MM.1S (cell line): ENCODE data around the gene CHST15.

Experiments
- DNase-seq: peaks from one replicate; pipeline ENCODE4 v3.0.0-alpha.2; 2015
- H2AFZ ChIP-seq: fragments of 300-600 bp; sonication (generic); 2 replicates; pipeline ENCODE4 v1.6.0; 2016; ENCODE audit warnings: antibody characterized with exemption, low read length
- H3F3A ChIP-seq: fragments of 300-600 bp; sonication (generic); 2 replicates; pipeline ENCODE4 v1.6.1; 2016; ENCODE audit warnings: mild to moderate bottlenecking, antibody characterized with exemption, low read length, moderate library complexity, mixed read lengths; ENCODE audit not compliant: insufficient read depth
- H3K27ac ChIP-seq: fragments of 300-600 bp; sonication (generic); 2 replicates; pipeline ENCODE4 v1.5.1; 2016; ENCODE audit warnings: mild to moderate bottlenecking, low read length
- H3K27me3 ChIP-seq: fragments of 300-600 bp; sonication (generic); replicated peaks from 2 replicates; pipeline ENCODE4 v1.6.0; 2016; ENCODE audit warnings: low read length; ENCODE audit not compliant: insufficient read depth
- H3K36me3 ChIP-seq: fragments of 300-600 bp; sonication (generic); replicated peaks from 2 replicates; pipeline ENCODE4 v1.6.1; 2016; ENCODE audit warnings: mild to moderate bottlenecking, low read length, mixed read lengths; ENCODE audit not compliant: insufficient read depth
- H3K4me1 ChIP-seq: fragments of 300-600 bp; sonication (generic); 2 replicates; pipeline ENCODE4 v1.6.1; 2016; ENCODE audit warnings: low read length, mixed read lengths
- H3K4me2 ChIP-seq: fragments of 300-600 bp; sonication (generic); 2 replicates; pipeline ENCODE4 v1.6.0; 2016; ENCODE audit warnings: low read depth, low read length
- H3K4me3 ChIP-seq: fragments of 300-600 bp; sonication (generic); 2 replicates; pipeline ENCODE4 v1.5.1; 2016; ENCODE audit warnings: low read length, mixed read lengths
- H3K79me2 ChIP-seq: fragments of 300-600 bp; sonication (generic); 2 replicates; pipeline ENCODE4 v1.6.1; 2016; ENCODE audit warnings: mixed run types, low read length, mixed read lengths
- H3K9ac ChIP-seq: fragments of 300-600 bp; sonication (generic); 2 replicates; pipeline ENCODE4 v1.6.1; 2016; ENCODE audit warnings: low read length, mixed read lengths
- H3K9me2 ChIP-seq: fragments of 300-600 bp; sonication (generic); replicated peaks from 2 replicates; pipeline ENCODE4 v1.6.1; 2016; ENCODE audit warnings: mild to moderate bottlenecking, low read length, mixed read lengths; ENCODE audit not compliant: insufficient read depth
- H3K9me3 ChIP-seq: fragments of 300-600 bp; sonication (generic); replicated peaks from 2 replicates; pipeline ENCODE4 v1.6.1; 2016; ENCODE audit warnings: mild to moderate bottlenecking, low read length, mixed read lengths; ENCODE audit not compliant: insufficient read depth
- H4K20me1 ChIP-seq: fragments of 300-600 bp; sonication (generic); 2 replicates; pipeline ENCODE4 v1.6.1; 2016; ENCODE audit warnings: mild to moderate bottlenecking, low read length, moderate library complexity, mixed read lengths; ENCODE audit not compliant: insufficient read depth
- EZH2 ChIP-seq: fragments of 300-600 bp; sonication (generic); optimal IDR thresholded peaks from 2 replicates; pipeline ENCODE3; 2017; ENCODE audit warnings: low read depth, mild to moderate bottlenecking, antibody characterized with exemption, low read length, mixed read lengths
- EZH2phosphoT487 ChIP-seq: fragments of 300-600 bp; sonication (generic); IDR thresholded peaks from 2 replicates; pipeline ENCODE4 v1.6.1; 2018; ENCODE audit warnings: antibody characterized with exemption, low read length
- TF ChIP-seq, protein P1 (sequence below): fragments of 300-600 bp; sonication (generic); IDR thresholded peaks from 2 replicates; pipeline ENCODE4 v1.5.1; 2016; ENCODE audit warnings: antibody characterized with exemption, low read length, mixed read lengths

Gene CHST15, protein sequence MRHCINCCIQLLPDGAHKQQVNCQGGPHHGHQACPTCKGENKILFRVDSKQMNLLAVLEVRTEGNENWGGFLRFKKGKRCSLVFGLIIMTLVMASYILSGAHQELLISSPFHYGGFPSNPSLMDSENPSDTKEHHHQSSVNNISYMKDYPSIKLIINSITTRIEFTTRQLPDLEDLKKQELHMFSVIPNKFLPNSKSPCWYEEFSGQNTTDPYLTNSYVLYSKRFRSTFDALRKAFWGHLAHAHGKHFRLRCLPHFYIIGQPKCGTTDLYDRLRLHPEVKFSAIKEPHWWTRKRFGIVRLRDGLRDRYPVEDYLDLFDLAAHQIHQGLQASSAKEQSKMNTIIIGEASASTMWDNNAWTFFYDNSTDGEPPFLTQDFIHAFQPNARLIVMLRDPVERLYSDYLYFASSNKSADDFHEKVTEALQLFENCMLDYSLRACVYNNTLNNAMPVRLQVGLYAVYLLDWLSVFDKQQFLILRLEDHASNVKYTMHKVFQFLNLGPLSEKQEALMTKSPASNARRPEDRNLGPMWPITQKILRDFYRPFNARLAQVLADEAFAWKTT

DNA sequence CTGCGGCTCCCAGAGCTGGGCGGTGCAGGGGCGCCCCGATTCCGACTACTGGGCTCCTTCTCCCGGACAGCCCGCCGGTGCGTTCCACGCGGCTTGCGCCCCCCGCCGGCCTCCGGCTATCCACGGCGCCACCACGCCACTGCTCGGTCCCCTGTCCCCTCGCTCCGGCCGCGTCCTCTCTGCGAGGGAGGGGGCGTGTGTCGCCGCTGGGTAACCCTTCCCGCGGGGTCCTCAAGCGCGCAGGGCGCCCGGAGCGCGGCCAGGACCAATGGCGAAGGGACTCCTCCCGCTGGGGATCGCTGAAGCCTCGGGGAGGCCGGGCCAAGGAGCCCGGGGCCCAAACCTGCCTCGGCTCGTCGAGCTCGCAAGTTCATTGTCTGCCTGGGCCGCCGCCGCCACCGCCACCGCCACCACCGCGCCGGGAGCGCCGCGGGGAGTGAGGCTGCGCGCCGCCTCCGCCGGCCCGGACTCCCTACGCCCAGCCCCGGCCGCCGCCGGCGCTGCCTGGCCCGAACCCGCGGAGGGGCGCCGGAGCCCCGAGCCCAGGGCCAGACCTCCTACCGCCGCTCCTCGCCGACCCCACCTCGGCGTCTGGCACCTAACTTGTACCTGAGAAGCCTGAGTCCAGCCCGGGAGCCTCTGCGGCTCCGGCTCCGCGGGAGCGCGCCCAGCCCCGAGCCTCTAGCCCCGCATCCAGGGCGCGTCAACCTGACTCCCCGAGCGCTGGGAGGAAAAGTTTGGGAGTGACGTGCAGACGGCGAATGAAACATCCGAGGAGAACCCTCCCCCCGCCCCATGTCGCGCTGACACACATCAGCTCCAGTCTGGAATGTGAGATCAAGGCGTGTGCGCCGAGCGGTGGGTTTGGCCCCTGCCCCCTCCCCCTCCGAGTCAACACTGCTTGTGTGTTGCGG is at the start of gene CHST15:
CHST15 (minus strand) TSS at position 739 of the 914 bp plus-strand sequence. CDS start 47,386 bp downstream, outside the sequence.
- Histone ChIP-seq H3K36me3 (no peaks in the 10 kb centered on the region), H3K4me1 (peaks cover 36% of the 10 kb centered on the region), H3K79me2 (peaks cover 59% of the 10 kb centered on the region), H3K27me3 (no peaks in the 10 kb centered on the region), H4K20me1 (no peaks in the 10 kb centered on the region), H2AFZ (peak within 1 kb of the TSS; percentile 57), H3K9me2 (no peaks in the 10 kb centered on the region), H3K4me3 (peak within 1 kb of the TSS; percentile 95), H3F3A (peaks cover 55% of the 10 kb centered on the region), H3K9me3 (no peaks in the 10 kb centered on the region), H3K4me2 (peak within 1 kb of the TSS; percentile 85), H3K27ac (peak within 1 kb of the TSS; percentile 86), H3K9ac (peak within 1 kb of the TSS; percentile 91)
- peak; percentile 86 for DNase-seq
- TF ChIP-seq, protein P1, sequence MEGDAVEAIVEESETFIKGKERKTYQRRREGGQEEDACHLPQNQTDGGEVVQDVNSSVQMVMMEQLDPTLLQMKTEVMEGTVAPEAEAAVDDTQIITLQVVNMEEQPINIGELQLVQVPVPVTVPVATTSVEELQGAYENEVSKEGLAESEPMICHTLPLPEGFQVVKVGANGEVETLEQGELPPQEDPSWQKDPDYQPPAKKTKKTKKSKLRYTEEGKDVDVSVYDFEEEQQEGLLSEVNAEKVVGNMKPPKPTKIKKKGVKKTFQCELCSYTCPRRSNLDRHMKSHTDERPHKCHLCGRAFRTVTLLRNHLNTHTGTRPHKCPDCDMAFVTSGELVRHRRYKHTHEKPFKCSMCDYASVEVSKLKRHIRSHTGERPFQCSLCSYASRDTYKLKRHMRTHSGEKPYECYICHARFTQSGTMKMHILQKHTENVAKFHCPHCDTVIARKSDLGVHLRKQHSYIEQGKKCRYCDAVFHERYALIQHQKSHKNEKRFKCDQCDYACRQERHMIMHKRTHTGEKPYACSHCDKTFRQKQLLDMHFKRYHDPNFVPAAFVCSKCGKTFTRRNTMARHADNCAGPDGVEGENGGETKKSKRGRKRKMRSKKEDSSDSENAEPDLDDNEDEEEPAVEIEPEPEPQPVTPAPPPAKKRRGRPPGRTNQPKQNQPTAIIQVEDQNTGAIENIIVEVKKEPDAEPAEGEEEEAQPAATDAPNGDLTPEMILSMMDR = peak; percentile 27
- TF ChIP-seq EZH2phosphoT487 = no peak

- peak overlapping the region; percentile 42 for H3K4me2 ChIP-seq
- no peaks in the 10 kb centered on the region for H4K20me1 ChIP-seq
- H3K9me2 ChIP-seq = no peaks in the 10 kb centered on the region
- no peak overlapping the region for H3K9ac ChIP-seq
- H3K27me3 ChIP-seq = no peaks in the 10 kb centered on the region
- H3K79me2 ChIP-seq = peaks cover 76% of the 10 kb centered on the region
- peaks cover 37% of the 10 kb centered on the region for H3K4me1 ChIP-seq
- H2AFZ ChIP-seq = no peak overlapping the region
- peak overlapping the region; percentile 60; the same call in 1 of the 2 replicates for H3K27ac ChIP-seq
- peaks cover 8% of the 10 kb centered on the region; the same call in 1 of the 2 replicates for H3F3A ChIP-seq
- no peaks in the 10 kb centered on the region for H3K9me3 ChIP-seq
- H3K36me3 ChIP-seq = no peaks in the 10 kb centered on the region
- TF ChIP-seq, protein P1 = no peak
- no peak for TF ChIP-seq EZH2phosphoT487
- TF ChIP-seq EZH2 = no peak
- no peak for DNase-seq
- no peak overlapping the region for H3K4me3 ChIP-seq
Measured at GRCh38 chr10:124142960-124143359, 49.6 kb upstream of the CHST15 start.

DNA sequence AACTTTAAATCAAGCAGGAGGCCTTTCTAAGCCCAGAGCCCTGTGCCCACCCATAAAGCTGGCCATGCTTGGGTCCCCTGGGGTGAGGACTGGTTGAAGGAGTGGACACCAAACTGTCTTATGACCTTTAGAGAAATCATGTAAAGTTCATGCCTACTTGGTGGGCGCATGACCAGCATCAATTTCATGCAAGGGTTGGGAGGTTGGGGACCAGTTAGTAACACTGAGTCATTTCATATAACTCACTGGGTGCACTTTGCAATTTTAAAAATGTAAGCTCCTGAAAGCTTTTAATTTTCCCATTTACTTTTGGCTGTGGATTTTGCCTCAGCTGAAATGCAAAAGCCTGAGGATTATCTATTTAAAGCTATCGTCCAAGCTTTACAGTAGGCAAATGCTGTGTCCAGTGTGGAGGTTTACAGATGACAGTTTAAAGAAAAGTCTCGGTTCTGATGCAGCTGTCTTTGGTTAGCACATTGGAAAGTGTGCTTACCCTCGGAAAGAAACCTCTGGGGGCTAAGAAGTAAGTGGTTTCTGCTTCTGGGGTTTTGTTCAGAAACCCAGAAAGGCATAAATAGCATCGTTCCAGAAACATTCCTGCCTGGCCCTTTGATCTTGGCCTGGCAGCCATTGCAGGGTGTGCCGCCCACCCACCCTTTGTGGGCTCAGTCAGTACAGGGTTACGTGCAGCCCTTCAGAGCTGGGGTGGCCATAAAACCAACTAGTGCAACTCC is 48.8 kb upstream of the CHST15 start:
- no peaks in the 10 kb centered on the region for H3K36me3 ChIP-seq
- H3K4me1 ChIP-seq = peaks cover 29% of the 10 kb centered on the region
- H3K4me2 ChIP-seq = peak overlapping the region; percentile 42; the same call in 1 of the 2 replicates
- H3K9ac ChIP-seq = no peak overlapping the region
- no peaks in the 10 kb centered on the region for H4K20me1 ChIP-seq
- no peaks in the 10 kb centered on the region for H3K9me2 ChIP-seq
- H3F3A ChIP-seq = peaks cover 8% of the 10 kb centered on the region; the same call in 1 of the 2 replicates
- H3K79me2 ChIP-seq = peaks cover 68% of the 10 kb centered on the region
- no peak overlapping the region for H3K4me3 ChIP-seq
- peak overlapping the region; percentile 60 for H3K27ac ChIP-seq
- DNase-seq = no peak
- H3K9me3 ChIP-seq = no peaks in the 10 kb centered on the region
- H2AFZ ChIP-seq = no peak overlapping the region
- H3K27me3 ChIP-seq = no peaks in the 10 kb centered on the region
- TF ChIP-seq, protein P1 = no peak
- TF ChIP-seq EZH2 (no peak), EZH2phosphoT487 (no peak)
